Effector memory CD8-positive, alpha-beta T cell (primary cell): ENCODE measurements around the gene PRIM1.
A peak's percentile ranks its signal among the peaks of the same experiment; 100 is the strongest.

ENCODE experiments used
- ATAC-seq: fragments of 150-1000 bp; cut with Tn5 transposase; replicated peaks from 2 replicates; pipeline ENCODE4 v1.10.0; 2021; ENCODE audit warnings: mild to moderate bottlenecking, moderate library complexity
- DNase-seq, 3 experiments: peaks; one replicate each; pipeline ENCODE4 v3.0.0; 2021
- H3K27ac Mint-ChIP-seq, 2 donors: one replicate each; pipeline ENCODE4 v1.8.0; 2022; ENCODE audit warnings: mild to moderate bottlenecking in 2 of 2, mixed read lengths in 2 of 2, moderate library complexity in 2 of 2
- H3K27me3 Mint-ChIP-seq, 2 donors: one replicate each; pipeline ENCODE4 v1.8.0; 2022; ENCODE audit warnings: mixed read lengths in 2 of 2
- H3K36me3 Mint-ChIP-seq: one replicate; pipeline ENCODE4 v1.8.0; 2022; ENCODE audit warnings: mild to moderate bottlenecking, moderate library complexity, mixed read lengths; ENCODE audit not compliant: insufficient read depth
- H3K4me1 Mint-ChIP-seq, 2 donors: one replicate each; pipeline ENCODE4 v1.8.0; 2022; ENCODE audit warnings: low read depth in 2 of 2, mixed read lengths in 2 of 2
- H3K4me3 Mint-ChIP-seq, 2 donors: one replicate each; pipeline ENCODE4 v1.8.0; 2022; ENCODE audit warnings: mild to moderate bottlenecking in 2 of 2, mixed read lengths in 2 of 2, moderate library complexity in 2 of 2
- H3K9me3 Mint-ChIP-seq, 2 donors: one replicate each; pipeline ENCODE4 v1.8.0; 2022; ENCODE audit warnings: mixed read lengths in 2 of 2

Gene PRIM1

GRCh38 chr12:56695327-56696101 is 56.6 kb downstream of the PRIM1 start:
- no peak for DNase-seq
- no peaks in the 10 kb centered on the region for H3K27me3 Mint-ChIP-seq
- H3K9me3 Mint-ChIP-seq, result no peaks in the 10 kb centered on the region
- H3K4me1 Mint-ChIP-seq, result no peaks in the 10 kb centered on the region
- no peaks in the 10 kb centered on the region for H3K36me3 Mint-ChIP-seq
- no peak for ATAC-seq
- no peak overlapping the region for H3K4me3 Mint-ChIP-seq
- H3K27ac Mint-ChIP-seq, result peak overlapping the region in 1 of 2 donors; percentile 3

GRCh38 chr12:56694161-56694560 is 58.0 kb downstream of the PRIM1 start:
- H3K9me3 Mint-ChIP-seq, result no peaks in the 10 kb centered on the region
- H3K4me1 Mint-ChIP-seq, result peaks cover under 1 to 2% of the 10 kb centered on the region in 2 donors
- H3K27me3 Mint-ChIP-seq, result no peaks in the 10 kb centered on the region
- no peak overlapping the region for H3K4me3 Mint-ChIP-seq
- no peak for ATAC-seq
- no peak overlapping the region for H3K27ac Mint-ChIP-seq
- no peak for DNase-seq
- H3K36me3 Mint-ChIP-seq, result peaks cover 4% of the 10 kb centered on the region

GRCh38 chr12:56688846-56689109 is 63.3 kb downstream of the PRIM1 start:
- ATAC-seq (no peak), DNase-seq (no peak)
- Mint-ChIP-seq H3K36me3 (peaks cover 55% of the 10 kb centered on the region), H3K27me3 (no peaks in the 10 kb centered on the region), H3K9me3 (no peaks in the 10 kb centered on the region), H3K27ac (peak overlapping the region; percentile 97 to 99), H3K4me3 (peak overlapping the region; percentile 97 to 99), H3K4me1 (peaks cover 19 to 28% of the 10 kb centered on the region in 2 donors)

GRCh38 chr12:56688129-56688845 is 63.8 kb downstream of the PRIM1 start, which contains the start of gene PTGES3:
Gene PTGES3 (minus strand): TSS chr12:56688284. CDS start chr12:56687999, 285 bp downstream.
- no peaks in the 10 kb centered on the region for H3K27me3 Mint-ChIP-seq
- peak within 1 kb of the TSS; percentile 97 to 99 for H3K4me3 Mint-ChIP-seq
- peak within 1 kb of the TSS; percentile 97 to 99 for H3K27ac Mint-ChIP-seq
- peaks cover 19 to 28% of the 10 kb centered on the region in 2 donors for H3K4me1 Mint-ChIP-seq
- ATAC-seq, result peak; percentile 61
- peak; percentile 92 to 95 (median 95) for DNase-seq
- H3K36me3 Mint-ChIP-seq, result peaks cover 60% of the 10 kb centered on the region
- no peaks in the 10 kb centered on the region for H3K9me3 Mint-ChIP-seq

- Mint-ChIP-seq H3K36me3 (peaks cover 68% of the 10 kb centered on the region), H3K4me1 (peaks cover 21 to 31% of the 10 kb centered on the region in 2 donors), H3K27me3 (no peaks in the 10 kb centered on the region), H3K4me3 (peak overlapping the region; percentile 97 to 99), H3K9me3 (no peaks in the 10 kb centered on the region), H3K27ac (peak overlapping the region; percentile 97 to 99)
- peak; percentile 49 for ATAC-seq
- DNase-seq, result peak; percentile 45 to 57 (median 47)
These were observed 64.6 kb downstream of the PRIM1 start for GRCh38 chr12:56687223-56688128.

GRCh38 chr12:56684745-56685359 is 67.3 kb downstream of the PRIM1 start:
- Mint-ChIP-seq H3K27ac (peak overlapping the region; percentile 97 to 99), H3K4me1 (peaks cover 30 to 49% of the 10 kb centered on the region in 2 donors), H3K27me3 (no peaks in the 10 kb centered on the region), H3K9me3 (no peaks in the 10 kb centered on the region), H3K36me3 (peaks cover 87% of the 10 kb centered on the region), H3K4me3 (peak overlapping the region; percentile 97 to 99)
- no peak for DNase-seq
- no peak for ATAC-seq

GRCh38 chr12:56682323-56682722 is 69.8 kb downstream of the PRIM1 start:
- H3K36me3 Mint-ChIP-seq, result peaks cover 83% of the 10 kb centered on the region
- no peaks in the 10 kb centered on the region for H3K9me3 Mint-ChIP-seq
- no peaks in the 10 kb centered on the region for H3K27me3 Mint-ChIP-seq
- no peak for ATAC-seq
- DNase-seq, result no peak
- peak overlapping the region; percentile 97 to 99 for H3K4me3 Mint-ChIP-seq
- peaks cover 32 to 59% of the 10 kb centered on the region in 2 donors for H3K4me1 Mint-ChIP-seq
- peak overlapping the region; percentile 97 to 99 for H3K27ac Mint-ChIP-seq
